Stimulated activated CD8-positive, alpha-beta memory T cell treated with anti-CD3 and anti-CD28 coated beads, Interleukin-15, amount 100 ng/mL, for 4 hours (primary cell): ENCODE measurements around the gene EEF2.
"Not testable (repeated sequence)": the region's sequence is repeated elsewhere in the genome, so short reads cannot be mapped to it uniquely, and the experiment has no call there.

ENCODE experiments used
- DNase-seq, 2 donors: peaks; one replicate each; pipeline ENCODE4 v3.0.0-alpha.2; 2020; ENCODE audit warnings: low read depth in 2 of 2

Gene EEF2

GRCh38 chr19:4014541-4015491 lies 29.6 kb upstream of the EEF2 start:
- no peak for DNase-seq

- no peak for DNase-seq
These were observed 28.8 kb upstream of the EEF2 start for GRCh38 chr19:4013886-4014540.

DNA sequence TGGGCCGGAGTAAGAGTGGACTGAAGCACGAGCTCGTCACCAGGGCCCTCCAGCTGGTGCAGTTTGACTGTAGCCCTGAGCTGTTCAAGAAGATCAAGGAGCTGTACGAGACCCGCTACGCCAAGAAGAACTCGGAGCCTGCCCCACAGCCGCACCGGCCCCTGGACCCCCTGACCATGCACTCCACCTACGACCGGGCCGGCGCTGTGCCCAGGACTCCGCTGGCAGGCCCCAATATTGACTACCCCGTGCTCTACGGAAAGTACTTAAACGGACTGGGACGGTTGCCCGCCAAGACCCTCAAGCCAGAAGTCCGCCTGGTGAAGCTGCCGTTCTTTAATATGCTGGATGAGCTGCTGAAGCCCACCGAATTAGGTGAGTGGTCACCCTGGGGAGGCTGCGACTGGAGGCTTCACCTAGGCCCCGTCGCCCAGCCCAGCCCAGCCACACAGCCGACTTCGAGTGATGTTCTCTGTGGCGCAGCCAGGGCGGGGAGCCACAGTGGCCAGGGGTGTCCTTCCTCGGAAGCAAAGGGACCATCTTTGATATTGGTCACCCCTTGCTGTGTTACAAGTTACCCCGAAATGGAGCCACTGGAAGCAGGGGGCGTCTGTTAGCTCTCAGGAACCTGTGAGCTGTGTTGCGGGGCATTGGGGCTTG lies 27.8 kb upstream of the EEF2 start:
- DNase-seq, result no peak

GRCh38 chr19:4012092-4012974 lies 27.1 kb upstream of the EEF2 start:
- DNase-seq, result no peak

DNA sequence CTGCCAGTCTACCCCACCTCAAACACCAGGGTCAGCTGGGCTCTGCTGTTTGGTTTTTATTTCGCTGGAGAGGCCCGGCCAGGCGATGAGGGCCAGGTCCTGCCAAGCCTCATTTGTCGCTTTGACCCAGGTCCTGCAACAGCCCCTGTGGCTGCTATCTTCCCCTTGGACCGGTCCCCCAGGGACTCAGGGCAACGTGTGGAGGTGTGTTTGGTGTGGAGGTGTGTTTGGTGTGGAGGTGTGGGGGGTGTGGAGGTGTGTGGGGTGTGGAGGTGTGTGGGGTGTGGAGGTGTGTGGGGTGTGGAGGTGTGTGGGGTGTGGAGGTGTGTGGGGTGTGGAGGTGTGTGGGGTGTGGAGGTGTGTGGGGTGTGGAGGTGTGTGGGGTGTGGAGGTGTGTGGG lies 26.2 kb upstream of the EEF2 start:
- not testable (repeated sequence) for DNase-seq

DNA sequence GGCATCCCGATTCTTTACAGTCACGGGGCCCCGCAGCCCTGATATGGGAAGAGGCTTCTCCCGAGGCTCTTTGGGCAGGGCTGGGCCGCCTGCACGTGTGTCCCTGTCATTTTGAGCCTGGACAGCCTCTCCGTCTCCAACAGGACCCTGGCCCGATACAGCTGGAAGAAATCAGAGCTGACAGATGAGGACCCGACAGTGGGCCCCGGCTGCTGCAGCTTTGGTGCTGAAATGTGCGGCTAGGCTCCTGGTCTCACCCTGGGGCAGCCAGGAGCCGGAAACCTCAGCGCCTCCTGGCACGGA lies 25.5 kb upstream of the EEF2 start:
- DNase-seq, result no peak

- DNase-seq, result no peak
These were observed 24.9 kb upstream of the EEF2 start for GRCh38 chr19:4009990-4010807.

DNA sequence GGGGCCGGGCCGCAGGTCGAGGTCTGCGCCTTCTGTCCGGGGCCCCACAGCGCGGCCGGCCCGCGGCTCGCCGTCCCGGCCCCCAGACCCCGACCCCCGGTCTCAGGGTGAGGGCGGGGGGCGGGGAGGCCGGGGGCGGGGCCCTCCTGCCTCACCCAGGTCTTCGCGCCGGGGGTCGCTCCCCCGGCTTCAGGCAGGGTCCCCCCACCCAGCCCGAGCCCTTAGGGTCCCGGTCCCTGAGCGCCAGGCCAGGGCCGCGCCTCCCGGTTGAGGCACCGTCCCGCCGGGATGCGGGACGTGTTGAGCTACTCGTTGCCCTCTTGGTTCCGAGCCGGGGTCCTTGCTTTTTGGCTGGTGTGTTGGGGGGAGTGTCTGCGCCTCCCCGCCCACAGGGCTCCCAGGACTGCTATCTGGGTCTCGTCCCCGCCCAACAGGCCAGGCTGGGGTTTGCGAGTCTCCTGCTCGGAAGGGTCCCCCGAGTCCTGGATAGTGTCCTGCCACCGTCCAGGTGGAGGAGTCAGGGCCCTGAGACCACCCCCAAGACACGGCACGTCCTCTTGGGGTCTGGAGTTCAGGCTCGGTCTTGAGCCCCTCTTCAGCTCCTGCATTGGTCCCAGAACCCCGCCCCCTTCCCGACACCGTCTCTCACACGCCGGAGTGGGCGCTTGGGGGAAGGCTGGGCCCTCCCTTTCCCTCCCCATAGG lies 22.7 kb upstream of the EEF2 start:
- no peak for DNase-seq

- peak; percentile 87 to 95 for DNase-seq
These were observed 22.0 kb upstream of the EEF2 start, which contains the start of gene PIAS4 for GRCh38 chr19:4007021-4007835. Gene PIAS4 (plus strand): TSS chr19:4007736. CDS start chr19:4007761, 25 bp downstream.

GRCh38 chr19:4005436-4005835 lies 20.2 kb upstream of the EEF2 start:
- DNase-seq, result not testable (repeated sequence)

DNA sequence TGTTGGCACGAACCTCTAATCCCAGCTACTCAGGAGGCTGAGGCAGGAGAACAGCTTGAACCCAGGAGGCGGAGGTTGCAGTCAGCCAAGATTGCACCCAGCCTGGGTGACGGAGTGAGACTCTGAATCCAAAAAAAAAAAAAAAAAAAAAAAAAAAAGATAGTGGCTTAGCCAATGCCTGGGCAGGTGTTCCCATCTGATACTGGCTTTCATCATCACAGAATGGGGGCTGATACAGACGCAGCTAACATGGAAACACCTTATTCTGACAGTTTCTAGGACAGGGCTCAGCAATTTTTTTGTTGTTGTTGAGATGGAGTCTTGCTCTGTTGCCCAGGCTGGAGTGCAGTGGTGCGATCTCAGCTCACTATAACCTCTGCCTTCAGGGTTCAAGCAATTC lies 15.5 kb upstream of the EEF2 start:
- DNase-seq, result not testable (repeated sequence)

DNA sequence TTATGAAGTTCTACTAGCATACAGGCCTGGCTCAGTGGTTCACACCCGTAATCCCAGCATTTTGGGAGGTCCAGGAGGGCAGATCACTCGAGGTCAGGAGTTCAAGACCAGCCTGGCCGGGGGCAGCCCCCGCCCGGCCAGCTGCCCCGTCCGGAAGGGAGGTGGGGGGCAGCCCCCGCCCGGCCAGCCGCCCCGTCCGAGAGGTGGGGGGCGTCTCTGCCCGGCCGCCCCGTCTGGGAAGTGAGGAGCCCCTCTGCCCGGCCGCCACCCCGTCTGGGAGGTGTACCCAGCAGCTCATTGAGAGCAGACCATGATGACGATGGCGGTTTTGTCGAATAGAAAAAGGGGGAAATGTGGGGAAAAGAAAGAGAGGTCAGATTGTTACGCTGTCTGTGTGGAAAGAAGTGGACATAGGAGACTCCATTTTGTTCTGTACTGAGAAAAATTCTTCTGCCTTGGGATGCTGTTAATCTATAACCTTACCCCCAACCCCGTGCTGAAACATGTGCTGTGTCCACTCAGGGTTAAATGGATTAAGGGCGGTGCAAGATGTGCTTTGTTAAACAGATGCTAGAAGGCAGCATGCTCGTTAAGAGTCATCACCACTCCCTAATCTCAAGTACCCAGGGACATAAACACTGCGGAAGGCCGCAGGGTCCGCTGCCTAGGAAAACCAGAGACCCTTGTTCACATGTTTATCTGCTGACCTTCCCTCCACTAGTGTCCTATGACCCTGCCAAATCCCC lies 13.6 kb upstream of the EEF2 start:
- not testable (repeated sequence) for DNase-seq

DNA sequence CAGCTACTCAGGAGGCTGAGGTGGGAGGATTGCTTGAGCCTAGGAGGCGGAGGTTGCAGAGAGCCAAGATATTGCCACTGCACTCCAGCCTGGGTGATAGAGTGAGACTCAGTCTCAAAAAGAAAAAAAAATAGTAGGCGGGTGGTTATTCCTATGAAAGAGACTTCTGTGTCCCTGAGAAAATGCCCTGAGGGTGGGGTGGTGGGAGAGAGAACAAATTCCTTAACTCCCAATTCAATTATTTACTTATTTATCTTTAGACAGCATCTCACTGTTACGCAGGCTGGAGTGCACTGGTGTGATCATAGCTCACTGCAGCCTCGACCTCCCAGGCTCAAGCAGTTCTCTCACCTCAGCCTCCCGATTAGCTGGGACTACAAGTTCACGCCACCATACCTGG lies 10.3 kb upstream of the EEF2 start:
- DNase-seq, result no peak

GRCh38 chr19:3990815-3991117 lies 5.5 kb upstream of the EEF2 start:
- no peak for DNase-seq

DNA sequence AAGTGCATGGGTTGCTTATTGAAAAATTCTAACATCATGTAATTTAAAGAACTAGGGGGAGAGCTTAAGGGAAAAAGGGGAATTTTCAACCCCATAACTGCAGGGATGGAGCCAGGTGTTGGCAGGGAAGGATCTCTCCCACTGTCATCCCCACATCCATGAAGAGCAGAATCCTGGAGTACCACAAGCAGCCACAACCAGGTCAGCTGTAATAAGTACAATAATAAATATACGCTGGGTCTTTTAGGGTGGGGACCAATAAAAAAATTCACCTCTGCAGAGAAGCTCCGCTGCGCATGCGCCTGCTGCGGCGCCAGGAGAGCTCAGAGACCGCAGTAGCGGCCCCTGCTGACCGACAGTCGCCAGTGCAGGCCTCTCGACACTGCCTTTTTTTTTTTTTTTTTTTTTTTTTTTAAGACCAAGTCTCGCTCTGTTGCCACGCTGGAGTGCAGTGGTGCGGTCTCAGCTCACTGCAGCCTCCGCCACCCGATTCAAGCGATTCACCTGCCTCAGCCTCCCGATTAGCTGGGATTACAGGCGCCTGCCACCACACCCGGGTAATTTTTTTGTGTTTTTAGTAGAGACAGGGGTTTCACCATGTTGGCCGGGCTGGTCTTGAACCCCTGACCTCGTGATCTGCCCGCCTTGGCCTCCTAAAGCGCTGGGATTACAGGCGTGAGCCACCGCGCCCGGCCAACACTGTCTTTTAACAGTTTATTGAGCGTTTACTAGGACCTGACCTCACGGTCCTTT lies 2.5 kb upstream of the EEF2 start:
- DNase-seq, result peak; percentile 72 to 75

DNA sequence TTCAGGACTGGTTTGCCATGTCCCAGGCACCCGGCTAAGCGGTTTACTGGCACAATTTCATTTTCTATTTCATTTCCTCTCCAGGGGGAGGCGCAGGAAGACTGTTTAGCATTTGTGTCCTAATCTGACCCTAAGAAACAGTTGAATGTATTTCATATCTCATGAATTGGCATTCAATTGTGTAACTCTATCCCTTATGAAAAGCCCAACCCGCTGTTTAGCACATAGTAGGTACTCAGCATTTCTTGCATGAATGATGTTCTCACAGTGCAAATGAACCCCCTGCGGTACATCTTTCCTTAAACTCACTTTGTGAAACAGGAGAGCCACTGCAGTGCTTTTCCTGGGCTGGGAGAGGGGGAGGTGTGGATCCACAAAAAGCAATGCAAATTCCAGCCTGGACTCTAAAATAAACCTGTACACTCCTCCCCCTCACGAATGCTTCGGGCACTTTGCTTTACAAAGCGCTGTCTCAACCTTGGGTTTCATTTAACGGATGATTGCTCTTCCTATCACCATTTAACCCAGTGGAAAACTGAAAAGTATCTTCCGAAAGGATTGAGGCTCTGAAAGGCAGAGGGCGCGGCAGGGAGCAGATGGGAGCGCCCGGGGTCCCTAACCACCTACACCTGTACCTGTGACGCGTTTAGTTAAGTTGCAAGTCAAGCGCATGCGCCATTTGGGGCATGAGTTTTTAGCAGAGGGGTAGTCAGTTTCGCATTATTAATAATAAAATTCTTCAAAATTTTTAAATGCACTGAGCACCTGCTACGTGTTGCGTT lies 1.2 kb upstream of the EEF2 start:
- no peak for DNase-seq

DNA sequence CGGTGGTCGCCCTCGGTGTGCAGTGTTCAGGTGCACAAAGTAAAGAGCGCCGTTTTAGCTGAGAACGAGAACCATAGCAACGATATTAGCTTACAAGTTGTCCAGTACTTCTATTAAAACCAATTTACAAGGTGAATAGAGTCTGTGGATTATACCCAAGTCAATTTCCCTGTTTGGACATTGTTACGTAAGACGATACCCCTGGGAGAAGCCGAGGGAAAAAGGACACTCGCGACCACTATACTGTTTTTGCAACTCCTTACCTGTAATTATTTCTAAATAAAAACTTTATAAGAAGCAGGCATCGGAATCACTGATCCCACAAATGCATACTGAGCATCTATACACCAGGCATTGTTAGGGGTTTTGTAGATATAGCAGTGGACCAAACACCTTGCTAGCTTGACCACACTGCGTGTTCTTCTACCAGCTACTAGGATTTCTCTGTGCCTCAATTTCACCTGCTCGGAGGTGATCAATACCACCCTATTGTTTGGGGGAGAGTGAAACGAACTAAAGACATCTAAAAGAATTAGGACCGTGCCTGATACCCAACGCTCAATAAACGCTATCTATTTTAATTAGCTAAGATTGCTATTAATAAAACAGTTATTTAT lies 488 bp upstream of the EEF2 start:
- no peak for DNase-seq
